K562 (cell line): Measurements from ENCODE around the gene CHD2. TPM values are rescaled to one million over a fixed set of nuclear protein-coding genes. Genes with fewer than 3 reads are reported as not detected.

ENCODE experiments used
- ATAC-seq: fragments of 200-7000 bp; cut with Tn5 transposase; 3 replicates; pipeline ENCODE4 v1.9.1; 2020; ENCODE audit warnings: moderate library complexity
- BruUV-seq: library from RNA; stranded (reverse); fragments of 400-500 nt; replicated peaks from 2 replicates; lab custom pipeline; 2021; lab: Mats Ljungman, UMichigan
- CTCF ChIA-PET: fragments of 300-600 bp; formaldehyde crosslinking; extraction: SDS; loops from one replicate; lab custom pipeline; 2021; ENCODE audit warnings: low intra/inter-chr PET ratio; lab: Yijun Ruan, JAX
- POLR2A ChIA-PET: fragments of 300-600, 350-650 bp; sonication (Branson Sonifier 250); formaldehyde crosslinking; extraction: SDS; loops from one replicate; lab custom pipeline; 2021; ENCODE audit warnings: antibody characterized with exemption, inconsistent platforms; lab: Yijun Ruan, JAX
- DNase-seq, 4 experiments: peaks; one replicate each; pipeline versions ENCODE4 v3.0.0 to v3.0.0-alpha.2; 2011 to 2018; ENCODE audit warnings: low spot score in 3 of 4, mixed read lengths in 3 of 4; ENCODE audit errors: extremely low read depth in 1 of 4
- FAIRE-seq: peaks from 2 replicates; lab custom pipeline; 2011; peaks lifted over from hg19 to GRCh38; lab: Jason Lieb, UNC
- H2AFZ ChIP-seq: 2 replicates; pipeline ENCODE4 v1.6.0; 2011; ENCODE audit warnings: low read depth, low read length, control low read depth, inconsistent platforms
- H3K27ac ChIP-seq: fragments of 200-600 bp; 3 replicates; pipeline ENCODE4 v1.8.0; 2011; ENCODE audit warnings: low read depth, mild to moderate bottlenecking, control low read depth, inconsistent platforms, low read length, moderate library complexity, mixed read lengths; ENCODE audit errors: extremely low read depth
- H3K27me3 ChIP-seq, 2 experiments: fragments of 300-600 bp in 1 of 2; 2 replicates in 1 of 2; 3 replicates in 1 of 2; pipeline versions ENCODE4 v1.6.0 to v1.8.0; 2011; ENCODE audit warnings: inconsistent platforms in 2 of 2, low read length in 2 of 2, mild to moderate bottlenecking in 1 of 2, mixed read lengths in 1 of 2, moderate library complexity in 1 of 2; ENCODE audit not compliant: control insufficient read depth in 2 of 2, insufficient read depth in 2 of 2
- H3K36me3 ChIP-seq: fragments of 300-600 bp; 3 replicates; pipeline ENCODE4 v1.8.0; 2011; ENCODE audit warnings: mild to moderate bottlenecking, low read length, inconsistent platforms; ENCODE audit not compliant: control insufficient read depth, insufficient read depth
- H3K4me1 ChIP-seq, 2 experiments: fragments of 200-600 bp in 1 of 2; replicated peaks in 1 of 2; 2 replicates in 1 of 2; 3 replicates in 1 of 2; pipeline versions ENCODE4 v1.5.1 to v1.8.0; 2011; ENCODE audit warnings: inconsistent platforms in 2 of 2, low read length in 2 of 2, mild to moderate bottlenecking in 1 of 2, mixed read lengths in 1 of 2, moderate library complexity in 1 of 2; ENCODE audit not compliant: control insufficient read depth in 2 of 2, insufficient read depth in 2 of 2
- H3K4me2 ChIP-seq: 2 replicates; pipeline ENCODE4 v1.6.1; 2011; ENCODE audit warnings: low read length, control low read depth, inconsistent platforms, mixed read lengths; ENCODE audit not compliant: insufficient read depth
- H3K4me3 ChIP-seq: fragments of 200-600 bp; sonication (generic), shearing (Covaris generic); 2 replicates; pipeline ENCODE4 v1.5.1; 2016; ENCODE audit warnings: control low read depth, inconsistent platforms
- H3K79me2 ChIP-seq: fragments of 200-600 bp; 3 replicates; pipeline ENCODE4 v1.8.0; 2011; ENCODE audit warnings: low read length, inconsistent platforms; ENCODE audit not compliant: control insufficient read depth, insufficient read depth
- H3K9ac ChIP-seq, 2 experiments: 2 replicates each; pipeline versions ENCODE4 v1.6.0 to v1.6.1; 2011; ENCODE audit warnings: low read depth in 2 of 2, low read length in 2 of 2, control low read depth in 1 of 2, inconsistent platforms in 1 of 2, mild to moderate bottlenecking in 1 of 2, mixed read lengths in 1 of 2; ENCODE audit not compliant: insufficient read depth in 1 of 2
- H3K9me1 ChIP-seq: one replicate; pipeline ENCODE4 v1.6.0; 2011; ENCODE audit warnings: inconsistent platforms, mild to moderate bottlenecking, low read length, moderate library complexity; ENCODE audit not compliant: control insufficient read depth, insufficient read depth
- H3K9me3 ChIP-seq: replicated peaks from 2 replicates; pipeline ENCODE4 v1.5.1; 2011; ENCODE audit warnings: low read depth, low read length, inconsistent platforms; ENCODE audit not compliant: control insufficient read depth, insufficient read depth
- H4K20me1 ChIP-seq: replicated peaks from 2 replicates; pipeline ENCODE4 v1.6.1; 2011; ENCODE audit warnings: low read length, inconsistent platforms, mixed read lengths; ENCODE audit not compliant: control insufficient read depth, insufficient read depth
- BHLHE40 ChIP-seq: IDR thresholded peaks from 2 replicates; pipeline ENCODE4 v1.6.1; 2011; ENCODE audit warnings: low read length, improper control_type of control experiment
- CC2D1A ChIP-seq: fragments of 450-650 bp; IDR thresholded peaks from 2 replicates; pipeline ENCODE4 v1.6.1; 2017; ENCODE audit warnings: mild to moderate bottlenecking
- CCAR2 ChIP-seq: fragments of 200-400 bp; formaldehyde crosslinking; IDR thresholded peaks from 2 replicates; pipeline ENCODE4 v1.6.1; 2017; ENCODE audit warnings: mild to moderate bottlenecking, low read depth, low read length
- ETV6 ChIP-seq, 3 experiments: fragments of 150-350 bp in 1 of 3; sonication (generic) in 1 of 3; formaldehyde crosslinking in 1 of 3; IDR thresholded peaks; 2 replicates each; pipeline versions ENCODE4 v1.6.1 to v1.8.0; 2014 to 2022; ENCODE audit warnings: borderline replicate concordance in 2 of 3, low read depth in 2 of 3, antibody characterized with exemption in 1 of 3, low read length in 1 of 3, mild to moderate bottlenecking in 1 of 3, missing genetic modification reagents in 1 of 3
- GABPB2 ChIP-seq: fragments of 250-450 bp; sonication (Bioruptor Pico); conservative IDR thresholded peaks from 2 replicates; pipeline ENCODE4 v1.5.1; 2021; ENCODE audit warnings: mild to moderate bottlenecking
- HIVEP1 ChIP-seq: fragments of 250-450 bp; sonication (Bioruptor Pico); IDR thresholded peaks from 2 replicates; pipeline ENCODE4 v1.4.0; 2020; ENCODE audit warnings: mild to moderate bottlenecking
- KLF16 ChIP-seq: IDR thresholded peaks from 2 replicates; pipeline ENCODE4 v1.6.1; 2016; ENCODE audit warnings: antibody characterized with exemption
- MCM7 ChIP-seq, 2 experiments: fragments of 450-650 bp; IDR thresholded peaks; 2 replicates each; pipeline ENCODE4 v1.6.1; 2016 to 2018
- NR4A1 ChIP-seq, 2 experiments: fragments of 250-450 bp in 1 of 2; fragments of 450-650 bp in 1 of 2; sonication (Bioruptor Pico) in 1 of 2; IDR thresholded peaks; 2 replicates each; pipeline versions ENCODE4 v1.4.0 to v1.6.1; 2016 to 2020; ENCODE audit warnings: mild to moderate bottlenecking in 2 of 2, missing compliant biosample characterization in 1 of 2, missing genetic modification characterization in 1 of 2, moderate library complexity in 1 of 2
- SMARCE1 ChIP-seq: fragments of 450-650 bp; IDR thresholded peaks from 2 replicates; pipeline ENCODE4 v1.7.1; 2016; ENCODE audit warnings: mild to moderate bottlenecking
- SRSF3 ChIP-seq: fragments of 200-400 bp; formaldehyde crosslinking; IDR thresholded peaks from 2 replicates; pipeline ENCODE4 v1.6.1; 2016; ENCODE audit warnings: mild to moderate bottlenecking, low read length, moderate library complexity; ENCODE audit not compliant: insufficient read depth
- TBL1XR1 ChIP-seq, 2 experiments: IDR thresholded peaks; 2 replicates each; pipeline ENCODE4 v1.6.1; 2012; ENCODE audit warnings: improper control_type of control experiment in 2 of 2, low read length in 2 of 2, mild to moderate bottlenecking in 1 of 2
- ZNF121 ChIP-seq: sonication (generic); formaldehyde crosslinking; conservative IDR thresholded peaks from 2 replicates; pipeline ENCODE4 v1.8.0; 2022; ENCODE audit warnings: missing genetic modification reagents
- WGBS: fragments of 100-300 bp; shearing (Covaris generic); methylation state at CpG from one replicate; pipeline ENCODE4 v1.1.6; 2016; ENCODE audit warnings: low coverage, mixed read lengths; ENCODE audit not compliant: insufficient coverage; ENCODE audit errors: missing lambda C conversion rate; 5-methylcytosine and 5-hydroxymethylcytosine counted together
- in situ Hi-C: fragments of 300-500 bp; cut with MboI; formaldehyde crosslinking; loops from 4 replicates; pipeline ENCODE4 v1.15.0; 2018; ENCODE audit warnings: inconsistent platforms, mixed read lengths
- intact Hi-C: fragments of 100-400 bp; cut with micrococcal nuclease; formaldehyde crosslinking; loops from 2 replicates; pipeline ENCODE4 v1.14.2; 2022
- polyA plus RNA-seq, 8 experiments: library from polyadenylated mRNA; depleted of rRNA in 4 of 8; stranded (reverse) in 5 of 8; unstranded in 3 of 8; fragments of >200 nt; fragmentation: Nextera tagmentation in 2 of 8; fragmentation: Illumina TruSeq in 1 of 8; extraction: Ambion mirVana in 2 of 8; extraction: Trizol in 1 of 8; gene quantifications; 2 replicates each; pipeline versions ENCODE4 v1.2.1 to v1.2.3, GENCODE V29; 2011 to 2014; ENCODE audit warnings: inconsistent platforms in 1 of 8, missing spikeins in 1 of 8
- total RNA-seq, 7 experiments: library from RNA; depleted of rRNA in 6 of 7; stranded (reverse); fragments of >200 nt in 6 of 7; fragmentation: Illumina TruSeq in 2 of 7; extraction: Trizol in 2 of 7; gene quantifications; 2 replicates each; pipeline versions ENCODE4 v1.2.1 to v1.2.3, GENCODE V29; 2011 to 2021; ENCODE audit warnings: low replicate concordance in 1 of 7
- TF ChIP-seq, protein P1 (sequence below): fragments of 250-450 bp; sonication (Bioruptor Pico); IDR thresholded peaks from 2 replicates; pipeline ENCODE4 v1.8.0; 2021; ENCODE audit warnings: borderline replicate concordance, mild to moderate bottlenecking, moderate library complexity; ENCODE audit not compliant: poor library complexity, severe bottlenecking
- TF ChIP-seq, protein P2 (sequence below), 3 experiments: fragments of 200-800 bp in 1 of 3; sonication (Bioruptor generic) in 1 of 3; sonication (generic) in 1 of 3; formaldehyde crosslinking in 1 of 3; IDR thresholded peaks; 2 replicates each; pipeline versions ENCODE4 v1.6.1 to v1.8.0; 2016 to 2022; ENCODE audit warnings: mild to moderate bottlenecking in 2 of 3, missing compliant biosample characterization in 2 of 3, missing genetic modification characterization in 2 of 3, missing genetic modification reagents in 1 of 3
- TF ChIP-seq, protein P3 (sequence below): sonication (generic); formaldehyde crosslinking; IDR thresholded peaks from 2 replicates; pipeline ENCODE4 v1.8.0; 2023; ENCODE audit warnings: missing genetic modification reagents, mild to moderate bottlenecking, borderline replicate concordance

Gene CHD2
- total and polyA plus RNA-seq, 9 of the 15 experiments (the other 6 are each of a cell fraction or from before 2014, with no cell fraction given), result 38.9 to 70.8 (median 56.2) TPM

DNA sequence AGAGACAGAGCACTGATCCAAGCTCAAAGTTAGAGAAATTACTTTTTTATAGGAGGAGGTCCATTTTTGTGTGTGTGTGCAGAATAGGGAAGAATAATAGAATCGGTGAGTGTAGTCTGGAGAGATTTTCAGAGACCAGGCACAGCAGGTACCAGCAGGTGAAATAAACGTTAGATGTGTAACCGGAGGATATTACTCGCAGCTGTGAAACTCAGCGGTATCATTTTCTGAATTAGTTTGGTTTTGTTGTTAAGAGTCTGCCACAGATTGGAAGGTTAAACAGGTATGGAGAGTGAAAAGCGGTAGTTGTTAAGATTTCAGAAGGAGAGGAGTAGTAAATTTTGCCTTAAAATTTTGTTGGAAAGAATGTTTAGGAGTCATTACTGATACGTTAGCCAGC is 119.0 kb downstream of the CHD2 start:
- CTCF ChIA-PET, result no interaction called here
- intact Hi-C loops, result no loop called here
- TF ChIP-seq HIVEP1 (no peak), ZNF121 (CRISPR knock-in tag) (no peak), CC2D1A (no peak), SRSF3 (no peak), MCM7 (IDR thresholded peaks at IDR 0.05) (no peak), KLF16 (no peak), SMARCE1 (no peak), BHLHE40 (no peak), NR4A1 (CRISPR knock-in tag; IDR thresholded peaks at IDR 0.05) (no peak), NR4A1 (tag; IDR thresholded peaks at IDR 0.05) (no peak), TBL1XR1 (IDR thresholded peaks at IDR 0.05; ENCODE audit: low read length in 2 of 2) (no peak), ETV6 (IDR thresholded peaks at IDR 0.05; ENCODE audit: borderline replicate concordance in 1 of 2, low read depth in 2 of 2, low read length in 1 of 2) (no peak), ETV6 (CRISPR knock-in tag; IDR thresholded peaks at IDR 0.05; ENCODE audit: borderline replicate concordance) (no peak), GABPB2 (CRISPR knock-in tag) (no peak), CCAR2 (no peak)
- TF ChIP-seq, protein P1, sequence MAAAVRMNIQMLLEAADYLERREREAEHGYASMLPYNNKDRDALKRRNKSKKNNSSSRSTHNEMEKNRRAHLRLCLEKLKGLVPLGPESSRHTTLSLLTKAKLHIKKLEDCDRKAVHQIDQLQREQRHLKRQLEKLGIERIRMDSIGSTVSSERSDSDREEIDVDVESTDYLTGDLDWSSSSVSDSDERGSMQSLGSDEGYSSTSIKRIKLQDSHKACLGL (CRISPR knock-in tag), result no peak
- TF ChIP-seq, protein P2, sequence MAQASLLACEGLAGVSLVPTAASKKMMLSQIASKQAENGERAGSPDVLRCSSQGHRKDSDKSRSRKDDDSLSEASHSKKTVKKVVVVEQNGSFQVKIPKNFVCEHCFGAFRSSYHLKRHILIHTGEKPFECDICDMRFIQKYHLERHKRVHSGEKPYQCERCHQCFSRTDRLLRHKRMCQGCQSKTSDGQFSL (CRISPR knock-in tag; IDR thresholded peaks at IDR 0.05), result no peak
- TF ChIP-seq, protein P2 (tag; IDR thresholded peaks at IDR 0.05), result no peak
- TF ChIP-seq, protein P3, sequence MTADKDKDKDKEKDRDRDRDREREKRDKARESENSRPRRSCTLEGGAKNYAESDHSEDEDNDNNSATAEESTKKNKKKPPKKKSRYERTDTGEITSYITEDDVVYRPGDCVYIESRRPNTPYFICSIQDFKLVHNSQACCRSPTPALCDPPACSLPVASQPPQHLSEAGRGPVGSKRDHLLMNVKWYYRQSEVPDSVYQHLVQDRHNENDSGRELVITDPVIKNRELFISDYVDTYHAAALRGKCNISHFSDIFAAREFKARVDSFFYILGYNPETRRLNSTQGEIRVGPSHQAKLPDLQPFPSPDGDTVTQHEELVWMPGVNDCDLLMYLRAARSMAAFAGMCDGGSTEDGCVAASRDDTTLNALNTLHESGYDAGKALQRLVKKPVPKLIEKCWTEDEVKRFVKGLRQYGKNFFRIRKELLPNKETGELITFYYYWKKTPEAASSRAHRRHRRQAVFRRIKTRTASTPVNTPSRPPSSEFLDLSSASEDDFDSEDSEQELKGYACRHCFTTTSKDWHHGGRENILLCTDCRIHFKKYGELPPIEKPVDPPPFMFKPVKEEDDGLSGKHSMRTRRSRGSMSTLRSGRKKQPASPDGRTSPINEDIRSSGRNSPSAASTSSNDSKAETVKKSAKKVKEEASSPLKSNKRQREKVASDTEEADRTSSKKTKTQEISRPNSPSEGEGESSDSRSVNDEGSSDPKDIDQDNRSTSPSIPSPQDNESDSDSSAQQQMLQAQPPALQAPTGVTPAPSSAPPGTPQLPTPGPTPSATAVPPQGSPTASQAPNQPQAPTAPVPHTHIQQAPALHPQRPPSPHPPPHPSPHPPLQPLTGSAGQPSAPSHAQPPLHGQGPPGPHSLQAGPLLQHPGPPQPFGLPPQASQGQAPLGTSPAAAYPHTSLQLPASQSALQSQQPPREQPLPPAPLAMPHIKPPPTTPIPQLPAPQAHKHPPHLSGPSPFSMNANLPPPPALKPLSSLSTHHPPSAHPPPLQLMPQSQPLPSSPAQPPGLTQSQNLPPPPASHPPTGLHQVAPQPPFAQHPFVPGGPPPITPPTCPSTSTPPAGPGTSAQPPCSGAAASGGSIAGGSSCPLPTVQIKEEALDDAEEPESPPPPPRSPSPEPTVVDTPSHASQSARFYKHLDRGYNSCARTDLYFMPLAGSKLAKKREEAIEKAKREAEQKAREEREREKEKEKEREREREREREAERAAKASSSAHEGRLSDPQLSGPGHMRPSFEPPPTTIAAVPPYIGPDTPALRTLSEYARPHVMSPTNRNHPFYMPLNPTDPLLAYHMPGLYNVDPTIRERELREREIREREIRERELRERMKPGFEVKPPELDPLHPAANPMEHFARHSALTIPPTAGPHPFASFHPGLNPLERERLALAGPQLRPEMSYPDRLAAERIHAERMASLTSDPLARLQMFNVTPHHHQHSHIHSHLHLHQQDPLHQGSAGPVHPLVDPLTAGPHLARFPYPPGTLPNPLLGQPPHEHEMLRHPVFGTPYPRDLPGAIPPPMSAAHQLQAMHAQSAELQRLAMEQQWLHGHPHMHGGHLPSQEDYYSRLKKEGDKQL, result no peak

More for the DNA sequence above, 119.0 kb downstream of the CHD2 start:
- DNase-seq (no peak), ATAC-seq (no peak), FAIRE-seq (no peak)
- Histone ChIP-seq H3K36me3 (peaks cover 98% of the 10 kb centered on the region), H4K20me1 (no peaks in the 10 kb centered on the region; the same call in none of the 2 replicates), H3K79me2 (no peaks in the 10 kb centered on the region; the same call in 2 of the 3 replicates), H2AFZ (no peak overlapping the region), H3K4me3 (no peak overlapping the region), H3K9me1 (no peaks in the 10 kb centered on the region), H3K9ac (no peak overlapping the region), H3K4me2 (no peak overlapping the region), H3K9me3 (no peaks in the 10 kb centered on the region), H3K27me3 (no peaks in the 10 kb centered on the region), H3K4me1 (no peaks in the 10 kb centered on the region), H3K27ac (no peak overlapping the region)
- BruUV-seq, result no TSS peak
- in situ Hi-C loops, result no loop called here
- POLR2A ChIA-PET, result interaction anchor here (2.3 kb wide), 1 partner anchor 9 kb away, joined by 9 read pairs; no protein-coding TSS in a partner anchor
- 93% methylated on average over 7 of the region's 7 CpGs for WGBS
